Mucosa of descending colon (tissue), 3 donors: ENCODE data around the gene PKHD1. TPM values are rescaled to one million over a fixed set of nuclear protein-coding genes. Genes with fewer than 3 reads are reported as not detected.
A peak's percentile ranks its signal among the peaks of the same experiment; 100 is the strongest.

Experiments used
- ATAC-seq: fragments of 200-7000 bp; cut with Tn5 transposase; one replicate; pipeline ENCODE4 v1.9.1; 2020; ENCODE audit warnings: mild to moderate bottlenecking, moderate library complexity
- DNase-seq, 3 donors: peaks; one replicate each; pipeline ENCODE4 v3.0.0-alpha.2; 2020
- H3K36me3 ChIP-seq: fragments of 200-600 bp; one replicate; pipeline ENCODE4 v1.8.0; 2021; ENCODE audit warnings: low read depth, mild to moderate bottlenecking
- H3K4me1 ChIP-seq: fragments of 200-600 bp; one replicate; pipeline ENCODE4 v1.8.0; 2021; ENCODE audit warnings: low read depth, mild to moderate bottlenecking
- H3K4me3 ChIP-seq: fragments of 200-600 bp; one replicate; pipeline ENCODE4 v1.8.0; 2021; ENCODE audit warnings: mild to moderate bottlenecking
- H3K9me3 ChIP-seq: fragments of 200-600 bp; one replicate; pipeline ENCODE4 v1.8.0; 2021; ENCODE audit warnings: mild to moderate bottlenecking
- intact Hi-C, 2 donors: fragments of 100-400 bp; cut with DNase I in 1 of 2; cut with micrococcal nuclease in 1 of 2; formaldehyde crosslinking; loops; one replicate each; pipeline versions ENCODE4 v1.11.0 to v1.11.1; 2022; cut with DNase I, micrococcal nuclease
- total RNA-seq, 3 donors: library from RNA; stranded (reverse); fragmentation: NEBNext Ultra II Directional in 2 of 3; extraction: Animal tissue kit (Norgen Biotek cat#: 25700) in 2 of 3; gene quantifications; one replicate each; pipeline versions ENCODE4 v1.2.1 to v1.2.4, GENCODE V29; 2021 to 2023
- TF ChIP-seq, protein P1 (sequence below): fragments of 200-600 bp; IDR thresholded peaks from one replicate; pipeline ENCODE4 v1.8.0; 2022; ENCODE audit warnings: antibody characterized with exemption, mild to moderate bottlenecking
- donor health status: DM: no; HTN: no; CAD: no; lungs with moderate emphysema.
- donor health status: DM: no; HTN: no; CAD: no.
- donor health status: DM: no; HTN: yes; CAD: no.

PKHD1 gene
- total RNA-seq, 3 donors from 2014 or later = 0.12 to 0.22 (median 0.20) TPM

DNA sequence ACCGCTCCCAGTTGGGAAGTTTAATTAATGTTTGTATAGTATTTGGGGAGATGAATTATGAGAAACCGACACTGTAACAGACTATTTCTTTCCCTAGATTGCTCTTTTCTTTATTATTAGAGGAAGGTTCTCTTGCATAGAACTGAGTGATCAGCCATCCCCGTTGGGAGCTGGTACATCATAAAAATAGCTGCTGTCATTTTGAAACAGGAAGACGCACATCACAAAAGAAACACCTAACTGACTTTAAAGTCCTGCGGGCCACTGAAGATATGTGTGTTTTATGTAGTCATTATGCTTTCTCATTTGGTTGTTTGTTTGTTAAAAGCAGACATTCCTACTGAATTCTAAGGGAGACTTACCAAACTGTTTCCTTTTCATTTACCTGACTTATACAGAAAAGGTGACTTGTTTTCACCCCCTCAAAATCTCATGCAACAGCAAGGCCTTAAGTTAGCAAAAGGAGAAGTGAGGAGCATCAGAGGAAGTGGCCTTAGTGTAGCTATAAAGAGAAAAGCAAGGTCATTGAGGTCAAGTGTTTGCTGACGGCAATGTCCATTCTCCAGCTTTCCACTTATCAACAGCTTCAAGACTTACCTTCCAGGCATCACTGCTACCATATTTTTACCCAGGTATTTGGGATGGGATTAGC lies 91.0 kb downstream of the PKHD1 start:
- ATAC-seq (no peak), DNase-seq (no peak)
- Histone ChIP-seq H3K36me3 (no peaks in the 10 kb centered on the region), H3K4me1 (no peaks in the 10 kb centered on the region), H3K4me3 (no peak overlapping the region), H3K9me3 (no peaks in the 10 kb centered on the region)
- intact Hi-C loops = no loop called here
- TF ChIP-seq, protein P1, sequence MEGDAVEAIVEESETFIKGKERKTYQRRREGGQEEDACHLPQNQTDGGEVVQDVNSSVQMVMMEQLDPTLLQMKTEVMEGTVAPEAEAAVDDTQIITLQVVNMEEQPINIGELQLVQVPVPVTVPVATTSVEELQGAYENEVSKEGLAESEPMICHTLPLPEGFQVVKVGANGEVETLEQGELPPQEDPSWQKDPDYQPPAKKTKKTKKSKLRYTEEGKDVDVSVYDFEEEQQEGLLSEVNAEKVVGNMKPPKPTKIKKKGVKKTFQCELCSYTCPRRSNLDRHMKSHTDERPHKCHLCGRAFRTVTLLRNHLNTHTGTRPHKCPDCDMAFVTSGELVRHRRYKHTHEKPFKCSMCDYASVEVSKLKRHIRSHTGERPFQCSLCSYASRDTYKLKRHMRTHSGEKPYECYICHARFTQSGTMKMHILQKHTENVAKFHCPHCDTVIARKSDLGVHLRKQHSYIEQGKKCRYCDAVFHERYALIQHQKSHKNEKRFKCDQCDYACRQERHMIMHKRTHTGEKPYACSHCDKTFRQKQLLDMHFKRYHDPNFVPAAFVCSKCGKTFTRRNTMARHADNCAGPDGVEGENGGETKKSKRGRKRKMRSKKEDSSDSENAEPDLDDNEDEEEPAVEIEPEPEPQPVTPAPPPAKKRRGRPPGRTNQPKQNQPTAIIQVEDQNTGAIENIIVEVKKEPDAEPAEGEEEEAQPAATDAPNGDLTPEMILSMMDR = no peak

DNA sequence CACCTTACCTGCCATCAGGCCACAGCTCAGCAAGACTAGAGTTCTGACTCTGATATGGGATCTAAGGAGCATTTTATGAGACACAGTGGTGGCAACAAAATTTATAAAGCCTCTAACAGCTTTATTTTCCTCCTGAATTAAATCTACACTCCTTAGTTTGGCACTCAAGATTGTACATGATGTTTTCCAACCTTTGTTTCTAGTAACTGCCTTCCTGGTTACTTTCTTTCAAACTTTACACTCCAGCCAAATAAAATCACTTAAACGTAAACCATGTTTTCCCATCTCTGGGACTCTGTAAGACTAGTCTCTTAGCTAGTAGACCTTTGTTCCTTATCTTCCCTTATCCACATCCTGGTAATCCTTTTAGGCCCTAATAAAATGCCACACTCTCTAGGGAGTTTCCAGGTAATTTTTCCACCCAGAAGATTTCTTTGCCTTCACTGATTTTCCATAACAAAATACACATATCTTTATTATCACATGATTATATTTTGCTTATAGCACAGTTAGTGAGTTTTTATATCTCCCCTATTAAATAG lies 92.1 kb downstream of the PKHD1 start:
- intact Hi-C loops = no loop called here
- Histone ChIP-seq H3K4me3 (no peak overlapping the region), H3K36me3 (no peaks in the 10 kb centered on the region), H3K9me3 (no peaks in the 10 kb centered on the region), H3K4me1 (no peaks in the 10 kb centered on the region)
- TF ChIP-seq, protein P1 = no peak
- DNase-seq (no peak), ATAC-seq (peak; percentile 85)

DNA sequence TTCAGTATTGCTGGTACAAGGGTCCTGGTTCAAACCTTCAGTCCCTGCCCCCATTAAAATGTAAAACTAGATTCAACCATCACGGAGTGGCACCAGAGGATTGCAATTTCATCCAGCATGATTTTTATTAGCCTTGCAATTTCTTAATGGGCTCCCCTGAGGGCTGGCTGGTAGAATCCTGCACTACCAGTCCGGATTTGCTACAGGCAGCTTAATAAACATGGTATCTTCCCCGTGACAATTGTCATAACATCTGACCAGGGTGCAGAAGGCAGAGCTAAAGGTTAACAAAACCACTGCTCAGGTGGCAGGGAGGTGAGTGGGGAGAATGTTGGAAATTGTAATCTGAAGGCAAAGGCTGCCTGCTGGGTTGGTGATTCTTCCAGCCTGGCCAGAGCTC lies 94.5 kb downstream of the PKHD1 start:
- DNase-seq (no peak), ATAC-seq (no peak)
- TF ChIP-seq, protein P1 = no peak
- no peaks in the 10 kb centered on the region for H3K4me1 ChIP-seq
- no peak overlapping the region for H3K4me3 ChIP-seq
- no peaks in the 10 kb centered on the region for H3K9me3 ChIP-seq
- no peaks in the 10 kb centered on the region for H3K36me3 ChIP-seq
- intact Hi-C loops = no loop called here

DNA sequence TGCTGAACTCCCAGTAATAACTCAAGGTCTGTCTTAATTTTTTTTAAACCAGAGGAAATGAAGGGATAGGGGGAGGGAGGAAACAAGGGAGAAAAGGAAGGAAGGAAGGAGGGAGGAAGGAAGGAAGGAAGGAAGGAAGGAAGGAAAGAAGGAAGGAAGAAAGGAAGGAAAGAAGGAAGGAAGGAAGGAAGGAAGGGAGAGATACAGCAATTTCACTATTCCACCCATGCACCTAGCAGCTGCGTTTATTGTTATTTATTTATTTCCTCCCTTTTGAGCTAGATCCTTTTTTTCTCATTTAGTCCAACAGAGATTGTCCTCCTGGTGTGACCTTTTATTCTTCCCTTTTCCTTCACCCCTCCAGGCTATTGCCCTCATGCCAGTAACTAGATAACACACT lies 97.6 kb downstream of the PKHD1 start:
- Histone ChIP-seq H3K36me3 (no peaks in the 10 kb centered on the region), H3K9me3 (no peaks in the 10 kb centered on the region), H3K4me1 (no peaks in the 10 kb centered on the region), H3K4me3 (no peak overlapping the region)
- DNase-seq (no peak), ATAC-seq (no peak)
- TF ChIP-seq, protein P1 = no peak
- intact Hi-C loops = no loop called here

DNA sequence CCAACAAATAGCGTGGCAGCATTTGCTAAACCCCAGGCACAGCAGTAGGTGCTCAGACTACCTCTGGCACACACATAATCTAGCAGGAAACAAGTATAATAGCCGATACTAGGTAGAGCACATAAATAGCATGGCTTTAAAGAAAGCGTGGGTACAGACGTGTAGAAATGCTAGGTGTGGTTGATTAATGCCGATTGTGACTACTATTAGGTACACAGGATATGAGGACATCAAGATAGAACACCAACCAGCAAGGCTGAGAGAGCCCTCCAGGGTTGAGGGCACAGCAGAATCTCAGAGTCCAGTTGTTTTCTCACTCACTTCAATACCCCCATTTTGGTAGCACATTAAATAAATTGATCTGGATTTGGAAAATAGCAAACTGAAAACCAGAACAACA lies 100.5 kb downstream of the PKHD1 start:
- no peaks in the 10 kb centered on the region for H3K9me3 ChIP-seq
- ATAC-seq = no peak
- no peak overlapping the region for H3K4me3 ChIP-seq
- no peaks in the 10 kb centered on the region for H3K4me1 ChIP-seq
- no peak for DNase-seq
- TF ChIP-seq, protein P1 = no peak
- intact Hi-C loops = no loop called here
- H3K36me3 ChIP-seq = no peaks in the 10 kb centered on the region
